GM06990 (cell line): ENCODE measurements around the gene ATP1A1.

Source experiments
- DNase-seq: peaks from one replicate; pipeline ENCODE4 v3.0.0-alpha.2; 2011; ENCODE audit not compliant: insufficient read length; ENCODE audit errors: extremely low read depth
- H3K27me3 ChIP-seq: replicated peaks from 2 replicates; pipeline ENCODE4 v1.6.0; 2011; ENCODE audit warnings: low read length; ENCODE audit not compliant: control insufficient read depth, insufficient read depth
- H3K36me3 ChIP-seq: 2 replicates; pipeline ENCODE4 v1.5.1; 2011; ENCODE audit warnings: low read length; ENCODE audit not compliant: control insufficient read depth, insufficient read depth
- H3K4me3 ChIP-seq: replicated peaks from 2 replicates; pipeline ENCODE4 v1.5.1; 2011; ENCODE audit warnings: low read depth, mild to moderate bottlenecking, control low read depth, low read length
- TF ChIP-seq, protein P1 (sequence below): IDR thresholded peaks from 2 replicates; pipeline ENCODE4 v1.5.1; 2011; ENCODE audit warnings: low read length, control low read depth, mild to moderate bottlenecking, inconsistent platforms; ENCODE audit not compliant: insufficient read depth, poor library complexity, severe bottlenecking

ATP1A1 gene

DNA sequence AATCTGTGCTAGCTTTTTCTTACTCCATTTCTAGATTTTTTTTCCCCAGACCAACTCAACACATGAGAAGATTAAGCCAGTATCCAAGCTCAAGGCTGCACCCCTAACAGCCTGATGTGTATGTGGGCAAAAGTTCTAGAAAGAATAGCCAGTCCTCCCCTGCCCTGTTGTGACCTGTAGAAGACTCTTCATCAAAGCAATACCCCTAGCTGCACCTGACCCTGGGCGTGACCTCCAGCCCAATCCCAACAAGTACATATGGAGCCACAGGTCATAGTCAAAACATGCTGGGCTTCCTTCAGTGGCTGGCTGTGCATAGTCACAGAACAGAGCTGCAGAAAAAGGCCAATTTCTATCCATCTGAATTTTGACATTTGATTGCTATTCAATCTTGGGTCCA, 72.5 kb downstream of the ATP1A1 start:
- TF ChIP-seq, protein P1, sequence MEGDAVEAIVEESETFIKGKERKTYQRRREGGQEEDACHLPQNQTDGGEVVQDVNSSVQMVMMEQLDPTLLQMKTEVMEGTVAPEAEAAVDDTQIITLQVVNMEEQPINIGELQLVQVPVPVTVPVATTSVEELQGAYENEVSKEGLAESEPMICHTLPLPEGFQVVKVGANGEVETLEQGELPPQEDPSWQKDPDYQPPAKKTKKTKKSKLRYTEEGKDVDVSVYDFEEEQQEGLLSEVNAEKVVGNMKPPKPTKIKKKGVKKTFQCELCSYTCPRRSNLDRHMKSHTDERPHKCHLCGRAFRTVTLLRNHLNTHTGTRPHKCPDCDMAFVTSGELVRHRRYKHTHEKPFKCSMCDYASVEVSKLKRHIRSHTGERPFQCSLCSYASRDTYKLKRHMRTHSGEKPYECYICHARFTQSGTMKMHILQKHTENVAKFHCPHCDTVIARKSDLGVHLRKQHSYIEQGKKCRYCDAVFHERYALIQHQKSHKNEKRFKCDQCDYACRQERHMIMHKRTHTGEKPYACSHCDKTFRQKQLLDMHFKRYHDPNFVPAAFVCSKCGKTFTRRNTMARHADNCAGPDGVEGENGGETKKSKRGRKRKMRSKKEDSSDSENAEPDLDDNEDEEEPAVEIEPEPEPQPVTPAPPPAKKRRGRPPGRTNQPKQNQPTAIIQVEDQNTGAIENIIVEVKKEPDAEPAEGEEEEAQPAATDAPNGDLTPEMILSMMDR: no peak
- Histone ChIP-seq H3K36me3 (no peaks in the 10 kb centered on the region), H3K27me3 (no peaks in the 10 kb centered on the region; the same call in 1 of the 2 replicates), H3K4me3 (no peak overlapping the region)
- no peak for DNase-seq

DNA sequence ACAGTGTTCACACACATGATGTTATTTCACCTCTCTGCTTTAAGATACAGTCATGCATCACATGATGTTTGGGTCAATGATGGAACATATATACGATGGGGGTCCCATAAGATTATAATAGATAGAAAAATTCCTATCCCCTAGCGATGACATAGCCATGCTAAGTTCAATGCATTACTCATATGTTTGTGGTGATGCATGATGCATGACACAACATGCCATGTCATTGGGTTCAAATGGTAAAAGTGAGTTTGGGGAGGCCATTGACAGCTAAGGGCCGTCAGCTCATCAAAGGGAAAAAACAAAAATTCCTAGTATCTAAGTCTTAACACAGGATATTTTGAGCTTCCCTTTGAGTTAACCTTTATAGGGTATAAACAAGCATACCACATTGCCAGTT, 73.6 kb downstream of the ATP1A1 start:
- no peaks in the 10 kb centered on the region for H3K36me3 ChIP-seq
- H3K4me3 ChIP-seq: no peak overlapping the region
- TF ChIP-seq, protein P1: no peak
- no peak for DNase-seq
- H3K27me3 ChIP-seq: no peaks in the 10 kb centered on the region; the same call in 1 of the 2 replicates

DNA sequence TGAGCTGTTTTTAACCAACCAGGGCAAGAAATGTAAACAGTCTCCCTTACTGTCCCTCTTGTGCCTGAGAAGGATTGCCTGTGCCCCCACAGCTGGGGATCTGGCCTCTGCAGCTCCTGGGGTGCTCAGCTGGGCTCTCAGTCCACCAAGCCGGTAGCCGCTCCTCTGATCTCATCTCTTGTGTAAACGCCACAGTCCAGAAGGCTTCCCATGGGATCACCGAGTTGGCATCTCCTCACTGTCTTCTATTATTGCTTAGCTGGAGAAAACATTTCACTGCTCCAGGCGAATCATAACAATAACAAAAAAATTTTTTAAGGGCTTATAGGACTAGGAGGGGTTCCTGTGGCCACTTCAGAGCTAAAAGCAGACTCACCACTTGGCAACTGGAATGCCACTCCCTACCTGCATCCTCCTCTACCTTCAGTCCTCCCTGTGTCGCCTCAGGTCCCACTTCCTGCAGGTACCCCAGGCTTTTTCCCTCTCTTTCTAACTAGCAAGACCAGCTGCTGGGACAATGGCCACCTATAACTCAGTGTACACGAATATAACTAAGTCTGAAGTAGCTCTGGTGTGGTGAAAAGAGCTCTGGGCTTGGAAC, 75.8 kb downstream of the ATP1A1 start:
- no peak for DNase-seq

DNA sequence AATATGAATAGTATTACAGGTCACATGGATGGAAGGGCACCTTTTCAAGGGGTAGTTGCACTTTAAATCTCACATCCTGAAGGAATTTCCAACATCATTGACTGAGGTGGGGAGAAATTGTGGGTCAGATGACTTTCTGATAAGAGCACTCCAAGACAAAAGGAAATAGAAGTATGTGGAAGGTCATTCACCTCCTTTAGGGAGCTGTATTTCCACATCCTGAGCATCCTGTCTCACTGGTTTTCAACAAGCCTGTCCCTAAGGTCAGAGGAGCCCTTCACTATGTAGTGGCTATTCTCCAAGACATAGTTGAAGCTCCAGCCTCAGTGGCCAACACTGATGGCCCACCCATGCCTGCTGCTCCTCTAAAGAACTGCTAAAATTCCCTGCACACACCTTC, 76.5 kb downstream of the ATP1A1 start:
- TF ChIP-seq, protein P1: no peak
- no peak for DNase-seq
- no peaks in the 10 kb centered on the region; the same call in 1 of the 2 replicates for H3K27me3 ChIP-seq
- H3K36me3 ChIP-seq: no peaks in the 10 kb centered on the region
- H3K4me3 ChIP-seq: no peak overlapping the region

More for the DNA sequence above, 75.8 kb downstream of the ATP1A1 start:
- Histone ChIP-seq H3K4me3 (no peak overlapping the region), H3K36me3 (no peaks in the 10 kb centered on the region), H3K27me3 (no peaks in the 10 kb centered on the region; the same call in 1 of the 2 replicates)
- TF ChIP-seq, protein P1: no peak

DNA sequence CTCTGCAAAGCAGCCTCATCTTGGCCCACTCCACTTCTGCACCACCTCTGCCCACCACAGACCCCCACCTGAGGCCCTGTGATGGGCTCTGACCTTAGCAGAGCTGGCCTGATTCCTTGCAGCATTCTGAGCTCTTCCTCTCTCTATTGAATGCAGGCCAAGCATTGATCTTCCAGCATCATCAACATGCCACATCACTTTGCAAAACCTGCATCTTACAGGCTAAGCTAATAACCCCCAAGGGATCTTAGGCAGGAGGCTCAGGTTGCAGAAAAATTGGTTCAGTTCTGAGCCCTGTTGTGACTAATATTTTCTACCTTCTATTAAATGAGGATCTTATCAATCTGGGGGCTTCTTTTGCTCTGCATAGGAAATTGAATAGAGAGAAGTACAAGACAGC, 78.7 kb downstream of the ATP1A1 start:
- no peak for DNase-seq
- no peak overlapping the region for H3K4me3 ChIP-seq
- H3K27me3 ChIP-seq: no peaks in the 10 kb centered on the region
- no peaks in the 10 kb centered on the region for H3K36me3 ChIP-seq
- TF ChIP-seq, protein P1: no peak

DNA sequence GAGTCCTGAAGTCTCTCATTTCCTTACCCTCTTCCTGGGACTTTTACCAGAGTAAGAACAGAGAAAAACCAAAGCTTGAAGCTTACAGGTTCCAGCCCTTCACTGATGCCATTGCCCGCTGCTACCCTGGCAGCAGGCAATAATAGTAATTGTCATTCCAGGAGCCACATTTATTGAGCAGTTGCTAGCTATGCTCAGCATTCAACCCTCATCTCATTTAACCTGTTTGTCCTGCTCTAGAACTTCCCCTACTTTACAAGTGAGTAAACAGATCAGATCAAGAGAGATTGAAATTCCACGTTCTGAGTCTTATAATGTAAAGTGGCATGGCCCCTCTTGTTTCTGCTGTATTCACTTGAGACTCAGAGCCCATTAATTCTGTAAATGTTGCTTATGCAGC, 80.4 kb downstream of the ATP1A1 start:
- no peak for DNase-seq
- Histone ChIP-seq H3K27me3 (no peaks in the 10 kb centered on the region), H3K4me3 (no peak overlapping the region), H3K36me3 (no peaks in the 10 kb centered on the region)
- TF ChIP-seq, protein P1: no peak
